Frontal cortex (tissue), 4 donors: ENCODE results near the gene FPR1. TPM values are rescaled to one million over a fixed set of nuclear protein-coding genes. Genes with fewer than 3 reads are reported as not detected.
"Not testable (repeated sequence)": the region's sequence is repeated elsewhere in the genome, so short reads cannot be mapped to it uniquely, and the experiment has no call there.

Experiments
- DNase-seq, 2 donors: peaks; one replicate each; pipeline ENCODE4 v3.0.0; 2012; ENCODE audit warnings: low spot score in 2 of 2
- FAIRE-seq: peaks from 2 replicates; lab custom pipeline; 2012; peaks lifted over from hg19 to GRCh38; lab: Jason Lieb, UNC
- total RNA-seq: library from RNA; depleted of rRNA; stranded (reverse); fragments of >200 nt; gene quantifications from one replicate; pipeline ENCODE4 v1.2.3, GENCODE V29; 2014
- donor health status: control.
- donor health status: control.
- donor health status: control.

FPR1 gene
- total RNA-seq, 1 donor from 2014 or later: 4.5 TPM

- no peak for DNase-seq
Observed at GRCh38 chr19:51739466-51740213, 12.0 kb downstream of the FPR1 start.

DNA sequence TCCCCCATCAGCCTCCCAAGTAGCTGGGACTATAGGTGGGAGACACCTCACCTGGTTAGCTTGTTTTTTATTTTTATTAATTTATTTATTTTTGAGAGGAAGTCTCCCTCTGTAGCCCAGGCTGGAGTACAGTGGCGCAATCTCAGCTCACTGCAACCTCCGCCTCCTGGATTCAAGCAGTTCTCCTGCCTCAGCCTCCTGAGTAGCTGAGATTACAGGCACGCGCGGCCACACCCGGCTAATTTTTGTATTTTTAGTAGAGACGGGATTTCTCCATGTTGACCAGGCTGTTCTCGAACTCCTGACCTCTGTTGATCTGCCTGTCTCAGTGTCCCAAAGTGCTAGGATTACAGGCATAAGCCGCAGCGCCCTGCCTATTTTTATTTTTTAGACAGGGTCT lies 13.2 kb downstream of the FPR1 start:
- not testable (repeated sequence) for FAIRE-seq, DNase-seq

More at GRCh38 chr19:51739466-51740213, 12.0 kb downstream of the FPR1 start:
- no peak for FAIRE-seq

GRCh38 chr19:51737924-51738323 lies 13.8 kb downstream of the FPR1 start:
- FAIRE-seq: no peak
- no peak for DNase-seq

DNA sequence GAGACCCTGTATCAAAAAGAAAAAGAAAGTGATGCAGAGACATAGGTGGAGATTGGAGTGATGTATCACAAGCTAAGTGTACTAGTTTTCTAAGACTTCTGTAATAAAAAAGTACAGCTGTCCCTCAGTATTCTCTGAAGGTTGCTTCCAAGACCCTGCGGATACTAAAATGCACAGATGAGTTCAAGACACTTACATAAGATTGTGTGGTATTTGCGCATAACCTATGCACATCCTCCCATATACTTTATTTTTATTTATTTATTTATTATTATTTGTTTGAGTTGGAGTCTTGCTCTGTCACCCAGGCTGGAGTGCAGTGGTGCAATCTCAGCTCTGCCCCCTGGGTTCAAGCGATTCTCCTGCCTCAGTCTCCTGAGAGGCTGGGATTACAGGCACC lies 14.3 kb downstream of the FPR1 start:
- FAIRE-seq: no peak
- DNase-seq: no peak

- DNase-seq (no peak), FAIRE-seq (no peak)
Observed at GRCh38 chr19:51735759-51736449, 15.8 kb downstream of the FPR1 start.

DNA sequence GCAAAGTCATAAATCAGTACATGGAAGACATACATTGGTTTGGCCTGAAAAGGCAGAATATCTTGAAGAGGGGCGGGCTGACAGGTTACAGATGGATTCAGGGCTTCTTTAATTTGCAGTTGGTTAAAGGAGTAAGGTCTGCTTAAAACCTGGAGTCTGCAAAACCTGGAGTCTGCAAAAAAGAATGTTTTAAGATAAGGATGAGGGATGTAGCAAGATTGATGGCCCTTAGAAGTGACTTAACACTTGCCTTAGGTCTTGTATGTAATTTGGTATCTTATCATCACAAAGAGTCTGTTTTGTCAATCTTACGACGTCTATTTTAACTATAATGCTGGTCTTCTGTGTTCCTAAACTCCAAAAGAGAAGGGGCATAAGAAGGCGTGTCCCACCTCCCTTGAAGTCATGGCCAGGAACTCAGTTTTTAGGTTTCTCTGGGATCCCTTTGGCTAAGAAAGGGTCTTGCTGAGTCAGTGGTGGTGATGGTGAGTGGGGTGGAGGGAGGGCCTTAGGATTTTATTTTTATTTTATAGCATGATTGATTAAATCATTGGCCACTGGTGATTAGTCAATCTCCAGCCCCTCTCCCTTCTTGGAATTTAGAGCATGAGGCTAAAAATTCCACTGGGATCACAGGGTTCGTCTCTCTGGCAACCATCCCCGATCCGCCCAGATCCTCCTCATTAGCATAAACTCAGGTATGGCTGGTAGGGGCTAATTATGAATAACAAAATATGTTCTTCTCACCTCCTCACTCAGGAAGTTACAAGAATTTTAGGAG lies 17.7 kb downstream of the FPR1 start:
- FAIRE-seq (no peak), DNase-seq (no peak)

DNA sequence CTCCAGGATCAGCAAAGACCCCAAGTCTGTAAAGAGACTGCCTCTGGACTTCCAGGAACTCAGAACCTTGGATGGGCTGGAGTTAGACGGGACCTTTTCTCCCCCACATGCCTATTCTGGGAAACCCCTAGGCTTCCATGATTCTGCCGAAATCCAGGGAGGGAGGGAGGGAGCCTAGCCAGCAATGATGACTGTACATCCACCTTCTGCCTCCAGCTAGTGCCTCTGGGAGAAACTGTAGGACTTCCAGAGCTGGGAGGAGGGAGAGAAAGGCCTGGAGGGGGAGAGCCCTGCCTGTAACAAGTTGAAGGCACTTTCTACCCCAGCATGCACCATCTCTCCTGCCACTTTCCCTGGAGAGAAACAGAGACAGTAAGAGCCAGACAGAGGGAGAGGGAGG lies 21.9 kb downstream of the FPR1 start:
- FAIRE-seq (no peak), DNase-seq (no peak)

DNA sequence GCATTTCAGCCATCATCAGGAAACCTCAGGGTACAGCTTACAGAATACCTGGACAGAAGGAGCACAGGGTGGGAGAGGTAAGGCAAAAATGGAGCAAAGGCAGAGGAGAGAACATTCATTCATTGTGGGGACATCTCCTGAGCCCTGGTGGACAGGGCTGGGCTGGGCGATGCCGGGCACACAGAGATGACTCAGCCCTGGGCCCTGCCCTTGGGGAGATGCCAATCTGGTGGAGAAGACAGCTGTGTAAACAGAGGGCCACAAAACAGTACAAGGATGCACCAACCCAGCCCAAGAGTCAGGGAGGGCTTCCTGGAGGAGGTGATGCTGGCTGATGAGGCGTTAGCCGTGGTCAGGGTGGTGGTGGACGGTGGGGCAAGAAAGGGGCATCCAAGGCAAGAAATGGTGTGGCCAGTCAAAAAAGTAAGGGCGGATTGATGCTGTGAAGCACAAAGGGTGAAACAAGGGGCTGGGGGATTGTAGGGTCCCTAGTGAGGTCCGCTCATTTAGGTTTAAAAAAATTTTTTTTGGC lies 24.3 kb downstream of the FPR1 start:
- FAIRE-seq: no peak

GRCh38 chr19:51726049-51726448 lies 25.6 kb downstream of the FPR1 start:
- FAIRE-seq (no peak), DNase-seq (peak; percentile 65 to 73)

More for the DNA sequence above, 24.3 kb downstream of the FPR1 start:
- DNase-seq: no peak

DNA sequence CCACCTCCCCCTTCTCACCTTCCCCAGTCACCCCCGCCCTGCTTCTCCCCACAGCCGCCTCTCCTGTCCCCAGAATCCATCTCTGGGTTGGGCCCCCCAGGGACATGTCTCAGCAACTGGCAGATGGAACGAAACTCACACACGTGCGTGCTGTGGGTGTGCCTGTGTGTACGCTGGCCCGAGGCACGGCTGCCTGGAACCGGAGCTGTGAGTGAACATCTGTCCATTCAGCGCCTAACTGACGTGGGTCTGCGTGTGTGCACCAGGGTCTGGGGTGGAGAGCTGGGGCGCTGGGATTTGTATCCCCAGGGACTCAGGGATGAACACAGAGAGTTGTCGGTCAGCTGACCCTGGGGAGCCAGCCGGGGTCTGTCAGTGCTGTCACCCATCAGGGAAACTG lies 27.1 kb downstream of the FPR1 start:
- FAIRE-seq (no peak), DNase-seq (no peak)

- FAIRE-seq (no peak), DNase-seq (no peak)
Observed at GRCh38 chr19:51722492-51722891, 29.2 kb downstream of the FPR1 start.

DNA sequence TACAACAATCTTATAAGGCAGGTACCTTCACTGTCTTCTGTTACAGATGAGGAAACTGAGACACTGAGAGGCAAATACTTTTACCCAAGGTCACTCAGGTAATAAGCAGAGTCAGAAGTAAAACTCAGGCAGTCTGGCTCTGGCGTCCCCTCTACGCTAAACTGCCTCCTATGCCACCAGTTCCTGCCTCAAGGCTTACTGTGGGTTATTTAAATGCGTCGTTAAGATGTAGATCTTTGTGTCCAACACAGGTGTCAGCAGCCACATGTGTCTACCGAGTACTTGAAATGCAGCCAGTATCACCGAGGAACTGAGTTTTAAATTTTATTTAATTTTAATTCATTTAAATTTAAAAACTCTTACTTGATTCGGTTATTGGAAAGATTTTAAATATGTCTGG lies 29.8 kb downstream of the FPR1 start:
- FAIRE-seq (no peak), DNase-seq (no peak)

DNA sequence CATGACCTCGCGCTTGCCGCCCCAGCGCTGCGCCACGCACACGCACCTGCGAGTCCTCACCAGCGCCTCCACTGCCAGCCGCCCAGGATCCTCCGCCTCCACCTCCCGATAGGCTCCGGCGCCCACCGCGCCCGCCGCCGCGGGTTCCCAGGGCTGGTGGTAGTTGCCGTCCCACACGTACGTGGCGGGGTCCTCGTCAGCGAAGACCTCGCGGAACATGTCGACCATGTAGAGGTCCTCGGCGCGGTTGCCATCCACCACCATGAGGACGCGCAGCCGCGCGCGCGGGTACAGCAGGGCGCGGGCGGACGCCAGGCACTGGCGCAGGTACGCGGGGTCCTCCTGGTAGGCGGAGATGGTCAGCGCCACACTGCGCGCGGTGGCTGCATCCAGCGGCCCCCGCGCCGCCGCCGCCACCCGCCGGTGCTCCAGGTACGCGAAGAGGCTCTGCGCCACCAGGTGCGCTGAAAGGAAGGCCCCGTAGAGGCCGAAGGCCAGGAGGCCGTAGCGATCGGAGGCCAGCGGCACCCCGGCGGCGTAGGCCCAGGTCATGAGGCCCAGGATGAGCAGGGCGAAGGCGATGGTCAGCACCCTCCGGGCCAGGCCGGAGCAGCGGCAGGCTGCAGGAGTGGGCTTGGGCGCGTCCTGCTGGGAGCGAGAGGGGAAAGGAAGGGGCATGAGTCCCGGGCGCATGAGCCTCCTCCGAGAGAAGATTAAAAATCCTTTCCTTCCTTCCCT lies 32.3 kb downstream of the FPR1 start:
- DNase-seq (peak in 1 of 2 donors; percentile 32), FAIRE-seq (no peak)

GRCh38 chr19:51716925-51717324 lies 34.8 kb downstream of the FPR1 start:
- no peak for DNase-seq
- FAIRE-seq: no peak

- DNase-seq: no peak
- no peak for FAIRE-seq
Observed at GRCh38 chr19:51715850-51716249, 35.8 kb downstream of the FPR1 start.

DNA sequence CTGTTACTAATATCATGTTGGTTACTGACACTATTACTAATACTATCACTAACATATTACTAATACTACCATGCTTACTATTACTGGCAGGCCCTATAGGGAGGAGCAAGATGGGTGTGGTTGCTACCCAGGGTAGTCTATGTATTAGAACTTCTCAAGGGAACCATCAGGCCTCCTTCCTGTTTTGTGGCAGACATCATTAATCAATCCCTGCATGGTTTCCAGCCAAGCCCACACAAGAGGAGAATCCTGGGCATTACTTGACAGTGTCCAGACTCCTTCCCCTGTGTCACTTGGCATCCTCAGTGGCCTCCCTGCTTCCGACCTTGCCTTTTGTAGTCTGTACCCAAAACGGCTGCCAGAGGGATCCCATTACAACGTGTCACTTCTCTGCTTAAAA lies 36.8 kb downstream of the FPR1 start:
- FAIRE-seq (no peak), DNase-seq (no peak)

DNA sequence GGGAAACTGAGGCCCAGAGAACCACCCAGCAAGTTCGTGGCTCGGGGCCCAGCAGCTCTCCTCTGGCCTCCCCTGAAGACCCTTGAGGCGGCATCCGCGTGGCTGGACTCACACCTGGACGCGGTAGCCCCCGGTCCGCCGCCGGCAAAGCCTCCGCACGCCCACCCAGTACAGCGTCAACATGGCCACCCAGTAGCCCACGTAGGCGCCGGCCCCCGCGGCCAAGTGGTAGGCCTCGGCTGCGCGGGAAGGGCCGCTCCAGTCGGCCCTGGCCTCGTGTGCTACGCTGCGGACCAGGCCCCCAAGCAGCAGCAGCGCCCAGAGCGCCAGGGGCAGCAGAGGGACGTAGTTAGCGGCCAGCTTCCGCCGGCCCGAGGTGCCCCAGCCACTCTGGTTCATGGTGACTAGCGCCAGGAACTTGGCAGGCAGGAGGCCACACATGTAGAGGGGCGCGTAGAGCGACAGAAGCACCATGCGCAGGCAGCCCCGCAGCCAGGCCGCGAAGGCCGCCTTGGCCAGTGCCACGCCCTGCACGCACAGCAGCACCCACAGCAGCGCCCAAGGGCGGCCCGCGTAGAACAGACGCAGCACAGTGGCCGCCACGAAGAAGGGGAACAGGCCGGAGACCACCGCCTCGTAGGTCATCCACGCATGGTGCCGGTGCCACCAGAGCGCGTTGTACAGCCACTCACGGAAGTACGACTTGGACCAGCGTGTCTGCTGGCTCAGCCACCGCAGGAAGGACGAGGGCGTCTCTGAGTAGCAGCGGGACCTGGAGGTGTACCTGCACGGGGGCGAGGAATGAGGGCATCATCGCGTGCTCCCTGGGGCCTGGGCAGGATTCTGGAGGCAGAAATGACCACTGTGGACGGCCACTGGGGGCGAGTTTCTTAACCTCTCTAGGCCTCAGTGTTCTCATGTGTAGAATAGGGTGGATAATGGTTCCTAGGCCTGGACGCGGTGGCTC lies 38.1 kb downstream of the FPR1 start:
- DNase-seq: no peak
- FAIRE-seq: no peak

DNA sequence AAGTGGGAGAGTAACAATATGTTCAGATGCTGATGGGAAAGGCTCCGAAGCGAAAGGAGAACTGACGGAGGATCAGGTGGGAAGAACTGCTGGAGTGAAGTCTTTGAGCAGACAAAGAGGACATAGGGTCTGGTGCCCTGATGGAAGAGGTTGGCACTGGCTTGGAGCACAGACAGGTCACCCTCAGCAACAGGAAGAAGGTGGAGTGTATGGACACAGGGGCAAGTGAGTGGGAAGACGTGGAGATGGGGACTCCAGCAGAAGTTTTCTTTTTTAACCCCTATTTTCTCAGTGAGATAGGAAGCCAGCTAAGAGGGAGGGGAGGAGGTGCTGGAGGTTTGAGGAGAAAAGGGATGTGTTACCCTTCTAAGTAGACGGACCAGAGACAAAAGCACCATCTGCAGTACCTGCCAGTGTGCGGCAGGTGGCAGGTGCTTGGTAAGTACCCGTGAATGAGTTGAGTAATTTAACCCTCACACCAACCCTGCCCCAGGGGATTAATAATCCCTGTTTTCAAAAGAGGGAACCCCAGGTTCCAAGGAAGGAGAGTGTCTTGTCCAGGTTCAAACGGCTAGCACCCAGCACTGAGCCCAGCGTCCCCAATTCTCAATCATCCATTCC lies 39.1 kb downstream of the FPR1 start:
- no peak for FAIRE-seq
- DNase-seq: no peak
